HG02973 (cell line): ENCODE results near the gene GNAZ.

Source experiments
- ATAC-seq: cut with Tn5 transposase; IDR thresholded peaks from one replicate; pipeline ENCODE4 v1.9.1; 2021; ENCODE audit warnings: moderate library complexity; ENCODE audit not compliant: unreplicated experiment

Gene GNAZ

DNA sequence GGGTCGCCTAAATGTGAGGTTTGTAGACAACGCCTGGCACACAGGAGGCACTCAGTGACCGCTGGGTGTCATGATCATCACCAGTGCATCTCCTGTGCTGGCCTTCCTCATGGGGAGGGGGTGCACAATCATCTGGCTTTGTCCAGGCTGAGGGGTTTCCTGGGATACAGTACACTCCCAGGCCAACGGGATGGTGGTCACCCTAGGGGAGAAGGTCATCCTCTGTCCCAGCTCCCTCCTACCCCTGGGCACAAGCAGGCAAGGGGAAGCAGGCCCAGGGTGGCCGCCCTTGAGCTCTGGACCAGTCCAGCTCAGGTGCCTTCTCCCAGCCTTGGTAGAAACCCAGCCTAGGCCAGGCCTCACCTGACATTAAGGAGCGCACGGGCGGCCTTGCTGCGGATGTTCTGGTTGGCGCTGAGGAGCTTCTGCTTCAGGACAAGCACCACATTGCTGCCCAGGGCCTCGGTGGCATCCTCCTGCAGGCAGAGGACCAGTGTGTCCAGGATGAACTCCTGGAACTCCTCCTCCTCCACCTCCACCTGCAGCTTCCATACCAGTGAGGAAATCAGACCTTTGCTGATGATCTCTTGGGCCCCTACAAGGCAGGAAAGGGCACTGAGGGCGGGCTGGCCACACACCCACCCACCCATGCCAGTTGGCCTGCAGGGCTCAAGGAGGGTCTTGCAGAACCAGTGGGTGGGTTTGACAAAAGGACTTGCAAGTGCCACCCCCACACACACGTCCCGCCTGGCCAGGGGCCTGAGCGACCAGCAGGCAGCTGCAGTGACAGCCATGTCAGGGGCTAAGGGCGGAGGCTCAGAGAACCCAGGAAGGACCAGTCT is 6.6 kb upstream of the GNAZ start:
- ATAC-seq, result no peak

DNA sequence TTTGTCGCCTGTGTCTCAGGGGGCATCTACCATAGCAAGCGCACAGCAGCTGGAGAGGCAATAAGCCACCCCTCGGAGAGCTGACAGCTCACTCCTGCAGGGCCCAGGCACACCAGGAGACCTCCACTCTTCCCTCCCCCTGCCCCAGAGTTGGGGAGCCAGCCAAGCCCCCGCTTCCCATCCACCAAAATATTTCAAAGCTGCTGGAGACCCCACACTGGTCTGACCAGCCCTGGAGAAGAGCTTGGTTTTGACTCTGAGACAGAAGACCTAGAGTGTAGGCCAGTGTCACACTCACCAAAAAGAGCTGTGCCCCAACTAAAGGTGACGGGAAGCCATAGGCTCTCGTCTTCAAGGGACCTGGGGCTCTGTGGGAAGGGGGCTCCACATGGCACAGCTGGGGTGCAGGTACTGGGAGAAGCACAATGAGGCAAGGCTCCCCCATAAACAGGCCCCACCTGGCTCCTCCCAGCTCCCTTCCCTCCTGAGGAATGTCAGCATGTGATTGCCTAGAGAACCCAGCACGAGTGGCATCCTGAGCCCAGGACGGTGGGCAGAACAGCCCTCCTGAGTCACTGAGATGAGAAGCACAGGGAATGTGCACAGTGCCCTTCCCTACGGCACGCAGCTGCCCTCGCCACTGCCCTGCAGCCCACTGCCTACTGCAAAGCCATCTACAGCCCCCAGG is 5.8 kb upstream of the GNAZ start:
- no peak for ATAC-seq

DNA sequence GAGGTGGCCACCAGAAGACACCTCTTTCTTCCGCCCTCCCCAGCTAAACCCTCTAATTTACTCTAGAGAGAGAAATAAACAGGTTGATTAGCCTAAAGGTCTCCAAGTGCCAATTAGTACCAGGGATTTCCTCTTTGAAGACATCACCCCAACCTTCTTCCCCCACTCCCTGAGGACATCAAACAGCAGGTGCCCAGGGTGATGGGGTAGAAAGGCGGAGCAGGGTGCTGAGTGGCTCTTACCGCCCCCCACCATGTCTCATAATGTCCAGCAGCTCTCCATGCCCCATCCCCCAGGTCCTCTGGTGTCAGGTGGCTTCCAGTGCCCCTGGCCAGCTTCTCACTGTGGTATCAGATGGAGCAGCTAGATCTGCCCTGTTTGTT is 5.3 kb upstream of the GNAZ start:
- no peak for ATAC-seq

DNA sequence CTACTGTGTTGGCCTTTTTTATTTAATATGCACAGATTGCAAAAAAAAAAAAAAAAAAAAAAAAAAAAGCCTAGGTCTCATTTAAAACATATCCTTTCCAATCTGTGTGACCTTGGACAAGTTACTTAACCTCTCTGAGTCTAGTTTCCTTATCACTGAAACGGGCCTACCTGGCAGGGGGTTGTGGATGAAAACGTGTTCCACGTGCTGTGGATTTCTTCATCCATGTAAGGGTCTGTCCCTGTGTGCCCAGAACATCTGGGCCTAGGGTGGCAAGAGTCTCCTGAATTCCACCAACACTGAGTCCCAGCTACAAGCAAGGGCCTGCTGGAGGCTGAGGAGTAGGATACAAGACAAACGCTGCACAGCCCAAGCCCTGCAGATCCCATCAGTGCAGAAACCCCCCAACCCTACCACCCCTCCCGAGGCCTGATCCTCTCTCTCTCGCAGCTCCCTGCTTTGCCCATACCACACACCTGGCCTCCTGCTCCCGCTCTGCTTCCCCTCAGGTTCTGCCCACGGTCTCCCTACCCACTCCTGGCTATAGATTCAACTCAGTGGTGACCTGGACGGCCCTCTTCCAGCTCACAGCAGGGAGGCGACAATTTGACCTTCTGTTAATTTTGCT is 4.7 kb upstream of the GNAZ start:
- no peak for ATAC-seq

DNA sequence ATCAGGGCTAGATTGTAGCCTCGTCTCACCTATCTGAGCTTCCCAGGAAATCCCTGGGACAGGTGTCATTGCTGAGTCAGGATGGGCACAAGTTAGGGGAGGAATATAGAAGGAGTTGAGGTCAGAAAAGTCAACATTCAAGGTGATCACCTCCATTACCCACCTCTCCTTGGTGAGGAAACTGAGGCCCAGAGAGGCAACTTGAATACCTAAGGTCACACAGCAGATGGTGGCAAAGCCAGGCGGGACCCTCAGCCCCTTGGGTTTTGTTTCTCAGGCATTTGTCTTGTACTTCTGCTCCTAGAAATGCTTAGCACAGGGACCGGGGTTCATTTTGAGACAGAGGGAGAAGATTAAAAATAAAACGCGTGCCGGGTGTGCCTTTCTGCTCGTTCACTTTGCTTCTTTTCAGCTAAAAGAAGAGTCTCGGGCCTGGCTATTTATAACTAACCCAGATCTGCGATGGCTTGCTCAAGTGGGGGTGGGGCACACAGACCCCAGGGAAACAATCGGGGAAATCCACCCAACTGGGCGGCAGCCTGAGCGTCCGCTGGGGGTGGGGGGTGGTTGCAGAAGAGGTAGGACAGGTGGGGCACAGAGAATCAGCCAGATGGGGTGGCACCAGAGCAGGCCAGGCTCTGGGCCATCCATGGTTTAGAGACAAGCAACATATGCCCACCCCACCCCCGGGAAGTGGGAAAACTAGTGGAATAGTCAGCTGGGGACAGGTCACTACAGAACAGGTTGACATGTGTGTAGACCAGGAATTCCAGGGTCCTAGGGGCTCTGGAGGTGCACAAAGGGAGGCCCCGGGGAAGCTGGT is 3.9 kb upstream of the GNAZ start:
- ATAC-seq, result no peak

DNA sequence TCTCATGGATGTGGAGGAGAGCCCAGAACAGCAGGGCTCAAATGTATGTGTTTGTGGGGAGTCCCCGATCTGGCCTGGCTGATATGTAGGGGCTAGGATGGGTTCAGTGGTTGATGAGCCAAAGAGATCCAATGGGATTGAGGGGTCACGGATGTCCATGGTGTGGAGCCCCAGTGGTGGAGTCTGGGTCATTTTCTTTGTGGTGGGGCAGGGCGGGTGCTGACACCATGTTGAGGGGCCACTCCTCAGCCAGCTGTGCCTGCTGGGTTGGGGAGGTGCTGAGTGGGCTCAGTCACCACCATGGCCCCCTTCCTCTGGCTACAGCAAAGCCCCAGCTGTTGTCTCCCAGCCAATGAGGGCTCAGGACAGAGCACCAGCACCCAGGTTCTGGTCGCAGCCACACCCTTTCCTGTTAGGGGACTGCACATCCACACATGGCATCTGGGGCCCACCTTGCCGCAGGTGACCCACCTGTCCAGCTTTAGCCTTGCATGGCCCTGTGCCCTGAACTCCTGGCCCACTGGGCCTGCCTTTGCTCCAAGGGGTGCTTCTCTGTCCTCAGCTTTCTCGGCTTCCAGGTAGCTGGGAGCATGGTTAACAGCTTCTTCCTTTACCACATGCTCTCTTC is 3.2 kb upstream of the GNAZ start:
- ATAC-seq, result no peak

DNA sequence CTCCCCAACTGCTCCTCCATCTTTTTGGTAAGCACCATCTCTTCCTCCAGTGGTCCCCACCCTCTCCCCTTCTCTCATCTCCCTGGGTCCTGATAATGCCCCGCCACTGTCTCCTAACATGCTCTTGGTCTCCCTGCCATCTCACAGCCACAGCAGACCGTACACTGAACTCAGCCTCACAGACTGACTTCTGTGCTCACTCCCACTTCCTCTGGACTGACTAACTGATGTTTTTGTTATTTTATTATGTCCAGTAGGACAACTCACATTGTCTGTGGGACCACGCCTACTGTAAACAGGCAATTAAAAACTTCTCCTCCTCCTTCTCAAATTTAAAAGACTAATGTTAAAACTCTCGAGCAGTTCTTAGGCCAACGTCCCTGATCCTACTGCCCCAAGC is 2.6 kb upstream of the GNAZ start:
- no peak for ATAC-seq

DNA sequence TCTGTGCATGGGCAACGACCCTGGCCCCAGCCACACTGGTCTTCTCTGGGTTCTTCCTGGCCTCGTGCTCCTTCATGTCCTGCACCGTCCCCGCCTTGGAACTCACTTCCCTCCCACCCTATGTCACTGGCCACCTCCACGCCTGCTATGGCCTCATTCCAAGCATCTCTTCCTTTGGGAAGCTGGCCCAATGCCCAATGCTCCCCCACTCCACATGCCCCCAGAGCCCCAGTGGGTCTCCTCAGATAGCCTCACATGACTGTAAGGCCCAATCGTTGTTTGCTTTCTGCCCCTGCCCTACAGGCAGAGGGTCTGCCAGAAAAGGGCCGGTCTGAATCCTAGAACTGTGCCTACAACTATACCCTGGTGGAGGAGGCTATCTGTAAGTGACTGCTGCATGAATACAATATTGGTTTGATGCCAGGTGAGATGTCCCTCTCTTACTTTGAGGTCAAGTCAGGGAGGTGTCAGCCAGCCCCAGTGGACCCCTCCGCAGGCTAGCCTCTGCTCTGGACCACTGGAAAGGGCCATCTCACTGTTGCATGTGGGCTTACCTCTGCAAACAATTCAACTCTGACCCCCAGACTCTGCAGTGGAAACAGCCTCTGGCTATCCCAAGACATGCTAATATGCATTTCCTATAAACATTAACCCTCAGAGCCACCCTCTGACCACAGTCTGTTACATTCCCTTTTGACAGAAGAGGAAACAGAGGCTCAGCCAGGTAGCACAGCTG is 2.1 kb upstream of the GNAZ start:
- no peak for ATAC-seq

DNA sequence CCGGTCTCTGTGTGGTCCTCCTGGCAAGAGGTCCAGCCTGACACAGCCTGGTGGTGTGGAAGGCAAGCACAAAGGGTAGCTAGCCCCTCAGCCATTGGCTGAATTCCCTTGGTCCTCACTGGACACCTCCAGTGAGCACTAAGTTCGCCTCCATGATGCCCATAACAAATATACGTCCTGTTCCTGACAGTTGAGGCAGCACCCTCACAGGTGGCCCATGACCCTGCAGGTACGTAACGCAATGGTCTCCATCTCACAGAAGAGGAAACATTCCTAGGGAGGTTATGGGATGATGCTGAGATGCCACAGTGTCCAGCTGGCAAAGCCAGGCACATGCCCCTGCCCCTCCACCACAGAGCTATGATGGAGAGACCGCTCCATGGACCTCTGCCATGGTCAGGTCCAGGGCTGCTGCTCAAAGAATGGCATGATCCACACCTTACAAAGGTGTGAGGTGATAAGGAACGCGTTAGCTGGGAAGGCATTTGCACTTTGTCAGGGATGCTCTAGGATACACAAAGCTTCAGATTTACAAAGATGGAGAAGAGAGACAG is 1.4 kb upstream of the GNAZ start:
- no peak for ATAC-seq

DNA sequence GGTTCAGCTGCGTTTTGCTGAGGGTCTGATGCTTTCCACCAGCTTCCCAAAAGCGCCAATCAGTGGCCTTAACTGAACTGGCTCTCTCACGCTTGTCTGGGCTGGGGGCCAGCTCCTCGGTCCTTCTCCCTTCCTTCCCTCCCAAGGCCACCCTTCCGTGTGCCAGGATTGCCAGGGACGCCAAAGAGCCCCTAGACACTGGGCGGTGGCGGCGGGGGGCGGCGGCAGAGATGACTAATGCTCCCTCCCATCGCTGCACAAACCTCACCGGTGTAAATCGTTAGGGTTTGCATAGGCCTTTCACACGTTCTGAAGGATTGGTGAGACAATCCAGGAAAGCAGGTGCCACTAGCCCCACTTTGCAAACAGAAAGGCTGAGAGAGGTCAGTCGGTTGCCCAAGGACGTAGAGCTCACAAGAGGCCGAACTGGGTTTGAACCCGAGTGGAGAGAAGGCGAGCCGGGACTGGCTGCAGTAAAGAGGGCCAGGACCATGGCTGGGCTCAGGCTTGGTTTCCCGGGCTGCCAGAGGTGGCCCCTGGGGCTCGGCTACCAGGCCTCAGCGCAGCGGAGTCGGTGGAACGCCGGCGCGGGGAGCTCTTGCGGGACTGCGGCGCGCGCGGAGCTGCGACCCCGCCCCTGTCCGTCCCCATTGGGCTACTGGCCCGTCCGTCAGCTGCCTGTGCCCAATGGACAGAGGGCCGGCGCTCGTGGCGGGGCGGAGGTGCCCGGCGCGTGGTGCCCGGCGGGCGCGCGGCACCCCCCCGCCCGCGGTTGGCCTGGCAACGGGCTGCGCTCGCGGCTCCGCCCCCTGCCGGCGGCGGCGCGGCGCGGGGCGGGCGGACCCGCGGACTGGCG is 589 bp upstream of the GNAZ start:
- peak; percentile 76 for ATAC-seq

DNA sequence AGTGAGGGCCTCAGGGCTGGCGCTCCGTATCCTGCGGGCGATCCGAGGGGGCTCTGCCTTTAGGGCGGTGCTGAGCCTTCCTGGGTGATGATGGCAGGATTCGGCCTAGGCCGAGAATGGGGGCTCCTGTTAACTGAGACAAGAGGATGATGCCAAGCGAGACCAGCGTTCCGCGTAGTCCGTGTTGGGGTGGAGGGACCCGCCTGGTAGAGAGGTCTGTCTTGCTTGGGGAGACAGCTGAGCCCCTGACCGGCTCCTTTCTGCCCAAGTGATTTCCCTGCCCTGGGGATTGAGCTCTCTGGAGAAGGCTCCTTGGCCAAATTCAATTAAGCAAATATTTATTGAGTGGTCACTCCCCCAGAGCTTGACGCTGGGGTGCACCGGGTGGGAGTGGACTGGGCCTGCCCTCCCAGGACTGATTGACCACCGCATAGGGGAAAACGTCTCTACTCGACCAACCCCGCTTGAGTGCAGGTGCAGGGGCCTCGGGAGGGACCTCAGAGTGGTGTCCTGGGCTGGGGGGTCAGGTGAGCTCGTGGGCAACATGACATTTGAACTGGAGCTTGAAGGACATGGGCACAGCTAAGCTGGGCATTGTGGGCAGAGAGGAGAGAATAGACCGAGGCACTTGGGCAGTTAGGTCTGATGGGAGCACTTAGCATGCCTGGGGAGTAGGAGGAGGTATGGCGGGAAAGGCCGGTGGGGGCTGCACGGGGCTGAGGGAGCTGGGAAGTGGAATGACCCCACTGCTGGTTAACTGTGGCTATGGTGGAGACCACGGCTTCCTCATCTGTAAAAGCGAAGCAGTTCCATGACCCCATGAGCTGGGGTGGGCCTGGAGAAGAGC is 1.1 kb downstream of the GNAZ start:
- ATAC-seq, result no peak

DNA sequence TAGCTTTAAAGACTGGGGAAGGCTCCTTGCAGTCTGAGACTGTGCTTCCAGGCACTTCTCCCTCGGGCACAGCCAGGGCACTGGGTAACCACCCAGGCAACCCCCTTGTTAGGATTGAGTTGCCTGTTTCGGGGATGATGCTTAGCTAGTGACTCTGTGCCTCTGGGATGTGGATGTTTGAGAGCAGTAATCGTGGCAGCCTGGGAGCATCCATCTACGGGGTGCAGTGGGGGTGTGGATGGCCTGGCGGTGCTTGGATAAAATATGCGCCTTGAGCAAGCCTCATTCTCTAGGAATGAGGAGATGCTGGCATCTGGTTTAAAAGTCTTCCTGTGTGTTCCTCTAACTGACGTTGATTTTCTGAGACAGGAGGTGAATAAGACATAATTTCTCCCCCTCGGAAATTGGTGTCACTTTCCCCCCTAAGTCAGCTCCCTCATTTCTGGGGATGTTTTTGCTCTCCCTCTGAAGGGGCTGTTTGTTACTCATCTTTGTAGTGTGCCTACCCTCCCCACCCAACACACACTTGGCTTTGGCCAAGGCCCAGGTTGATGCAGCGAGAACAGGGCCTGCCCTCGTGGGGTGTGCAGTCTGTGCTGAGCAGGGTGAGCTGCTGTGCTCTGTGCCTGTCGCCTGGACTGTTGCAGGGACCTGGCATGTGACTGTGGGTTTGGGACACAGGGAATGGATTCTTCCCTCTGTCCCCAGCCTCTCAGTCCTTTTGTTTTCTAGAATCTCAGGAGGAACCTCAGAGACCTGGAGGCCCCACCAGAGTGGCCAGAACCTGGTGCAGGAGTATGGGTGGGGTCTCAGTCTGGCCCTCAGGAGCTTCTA is 2.0 kb downstream of the GNAZ start:
- ATAC-seq, result no peak

DNA sequence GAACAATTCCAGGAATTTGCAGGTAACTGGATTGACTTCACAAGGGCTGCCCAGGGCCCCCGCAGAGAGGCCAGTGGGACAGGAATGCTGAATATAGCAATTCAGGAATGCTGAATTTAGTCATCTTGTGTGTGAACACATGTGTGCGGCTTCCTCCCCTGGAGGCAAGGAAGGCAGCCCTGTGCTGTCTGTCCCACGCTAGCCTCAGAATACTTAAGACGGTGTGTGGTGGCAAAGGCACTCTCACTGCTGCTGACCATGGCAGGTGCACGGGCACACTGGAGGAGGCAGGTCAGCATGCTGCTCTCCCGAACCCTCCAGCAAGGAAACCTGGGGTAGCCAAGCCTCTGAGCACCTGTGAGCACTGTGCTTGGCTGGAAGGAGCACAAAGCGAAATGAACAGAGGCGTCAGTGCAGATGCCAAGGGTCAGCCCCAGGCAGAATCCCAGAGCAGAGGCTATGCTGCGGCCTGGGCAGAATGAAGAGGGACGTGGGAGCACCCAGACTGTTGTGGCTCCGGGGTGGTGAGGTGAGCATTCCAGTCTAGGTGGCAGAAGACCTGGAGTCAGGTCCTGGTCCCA is 2.7 kb downstream of the GNAZ start:
- no peak for ATAC-seq

DNA sequence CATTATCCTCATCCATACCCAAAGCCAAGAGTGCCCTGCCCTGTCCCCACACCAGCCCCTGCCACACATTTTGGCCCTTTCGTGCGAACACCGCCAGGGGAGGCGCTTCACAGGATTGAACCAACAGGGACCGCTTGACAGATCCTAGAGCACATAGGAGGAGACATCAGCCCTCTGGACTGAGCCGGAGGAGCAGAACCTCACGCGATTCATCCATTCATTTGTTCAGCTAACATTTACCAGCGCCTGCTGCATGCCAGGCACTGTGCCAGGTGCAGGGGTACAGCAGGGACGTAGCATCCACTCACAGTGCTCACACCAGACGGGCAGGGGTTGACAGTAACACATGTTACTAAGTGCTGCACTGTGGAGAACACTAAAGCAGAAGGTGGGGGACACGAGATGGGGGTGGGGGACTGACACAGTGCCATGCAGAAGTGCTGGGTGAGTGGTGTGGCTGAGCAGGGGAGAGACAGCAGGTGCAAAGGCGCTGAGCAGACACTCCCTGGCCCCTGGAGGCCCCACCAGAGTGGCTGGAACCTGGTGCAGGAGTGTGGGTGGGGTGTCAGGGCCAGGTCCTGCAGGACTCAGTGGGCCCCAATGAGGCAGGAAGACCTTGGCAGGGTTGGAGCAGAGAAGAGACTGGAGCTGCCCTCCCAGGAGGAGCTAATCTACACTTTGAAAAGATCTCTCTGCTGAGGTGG is 3.4 kb downstream of the GNAZ start:
- ATAC-seq, result no peak

DNA sequence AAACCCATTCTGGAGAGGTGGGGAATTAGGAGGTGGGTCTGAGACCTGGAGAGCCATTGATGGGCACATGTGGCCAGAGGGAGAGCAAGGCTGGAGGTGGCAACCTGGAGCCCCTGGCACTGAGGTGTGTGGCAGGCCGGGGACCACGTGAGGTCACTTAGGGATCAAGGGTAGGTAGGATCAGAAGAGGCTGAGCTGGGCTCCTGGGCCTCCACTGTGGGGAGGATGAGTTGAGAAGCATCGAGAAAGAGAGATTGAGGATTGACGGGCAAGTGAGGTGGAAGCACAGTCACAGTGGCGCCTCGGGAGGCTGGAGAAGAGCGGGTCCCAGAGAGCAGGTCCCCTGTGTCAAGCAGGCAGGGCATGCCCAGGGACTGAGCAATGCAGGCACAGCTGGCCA is 4.1 kb downstream of the GNAZ start:
- ATAC-seq, result no peak

DNA sequence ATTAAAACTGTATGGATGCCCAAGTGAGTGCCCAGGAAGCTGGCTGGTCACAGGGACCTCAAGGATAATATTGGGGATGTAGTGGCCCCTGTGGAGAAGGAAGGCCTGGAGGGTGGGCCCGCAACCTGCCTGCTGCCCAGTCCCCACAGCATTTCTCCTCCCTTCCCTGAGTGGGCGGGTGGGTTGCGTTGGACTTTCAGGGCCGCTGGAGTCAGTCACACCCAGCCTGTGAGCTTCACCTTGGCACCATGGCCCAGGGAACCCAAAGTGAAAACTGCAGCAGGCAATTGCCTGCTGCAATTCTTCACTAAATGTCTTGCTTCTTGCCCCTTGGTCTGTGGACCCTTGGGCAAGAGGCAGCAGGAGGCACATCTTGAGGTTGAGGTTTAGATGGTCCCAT is 4.7 kb downstream of the GNAZ start:
- no peak for ATAC-seq
